Measurements from ENCODE around the gene GPR33. TPM values are rescaled to one million over a fixed set of nuclear protein-coding genes. Genes with fewer than 3 reads are reported as not detected.

GPR33 gene
- total and polyA plus RNA-seq, 10 donors, result not detected

DNA sequence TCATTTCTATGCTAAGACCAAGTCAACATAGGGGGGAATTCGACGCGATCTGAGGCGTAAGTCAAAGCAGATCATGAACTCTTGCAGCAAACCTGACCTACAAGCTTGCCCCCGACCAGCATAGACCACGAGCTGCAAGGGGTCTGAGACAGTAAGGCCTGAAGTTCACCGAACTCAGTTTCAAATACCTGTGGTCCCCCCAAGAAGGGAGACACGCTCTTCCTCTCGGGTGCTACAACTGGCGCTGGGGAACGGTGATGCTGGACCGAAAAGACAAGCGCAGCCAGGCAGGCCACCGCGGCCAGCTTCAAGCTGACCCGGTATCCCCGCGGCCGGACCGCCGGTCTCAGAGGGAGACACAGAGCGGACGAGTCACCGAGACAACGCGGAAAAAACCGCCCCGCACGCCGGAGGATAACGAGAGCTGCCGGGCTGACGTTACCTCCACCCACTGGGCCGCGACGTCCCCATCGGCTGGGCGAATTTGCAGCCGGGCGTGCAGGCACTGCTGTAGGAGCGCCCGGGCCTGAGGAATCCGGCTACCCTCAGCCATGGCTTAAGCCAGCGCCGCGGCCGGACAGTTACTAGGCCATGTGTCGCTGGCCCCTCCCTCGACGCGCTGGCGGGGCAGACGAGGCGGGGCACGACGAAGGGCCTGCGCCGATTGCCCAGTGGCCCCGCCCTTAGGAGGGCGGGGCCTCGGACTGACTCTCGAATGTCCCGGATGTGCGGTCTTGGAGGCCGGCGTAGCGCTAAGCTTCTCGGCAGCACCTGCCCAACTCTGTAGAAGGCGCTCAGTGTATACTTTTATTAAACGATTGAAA is 30.8 kb downstream of the GPR33 start, which contains the start of gene DTD2:
TSS of gene DTD2 (minus strand) at position 666 of the 824 bp plus-strand sequence. CDS start at position 553, 113 bp downstream.
- WGBS, 5 donors, result 1 to 4% (median 3%) methylated on average over 35 to 70 of the region's 70 CpGs
- H3K36me3 ChIP-seq, result peaks cover 0 to 11% (median 6%) of the 10 kb centered on the region in 6 donors
- peak within 1 kb of the TSS; percentile 49 to 90 (median 70) for H3K4me3 ChIP-seq
- no peaks in the 10 kb centered on the region for H3K27me3 ChIP-seq (replicated peaks in 1 of 7)
- H3K4me1 ChIP-seq, result peaks cover 8 to 45% (median 23%) of the 10 kb centered on the region in 6 donors
- peak within 1 kb of the TSS; percentile 71 to 94 (median 89) for H3K27ac ChIP-seq
- TF ChIP-seq POLR2A (IDR thresholded peaks at IDR 0.05) (peak in 1 of 3 donors; percentile 56), POLR2AphosphoS5 (IDR thresholded peaks at IDR 0.05) (peak; percentile 89 to 96 (median 95))
- TF ChIP-seq, protein P1, sequence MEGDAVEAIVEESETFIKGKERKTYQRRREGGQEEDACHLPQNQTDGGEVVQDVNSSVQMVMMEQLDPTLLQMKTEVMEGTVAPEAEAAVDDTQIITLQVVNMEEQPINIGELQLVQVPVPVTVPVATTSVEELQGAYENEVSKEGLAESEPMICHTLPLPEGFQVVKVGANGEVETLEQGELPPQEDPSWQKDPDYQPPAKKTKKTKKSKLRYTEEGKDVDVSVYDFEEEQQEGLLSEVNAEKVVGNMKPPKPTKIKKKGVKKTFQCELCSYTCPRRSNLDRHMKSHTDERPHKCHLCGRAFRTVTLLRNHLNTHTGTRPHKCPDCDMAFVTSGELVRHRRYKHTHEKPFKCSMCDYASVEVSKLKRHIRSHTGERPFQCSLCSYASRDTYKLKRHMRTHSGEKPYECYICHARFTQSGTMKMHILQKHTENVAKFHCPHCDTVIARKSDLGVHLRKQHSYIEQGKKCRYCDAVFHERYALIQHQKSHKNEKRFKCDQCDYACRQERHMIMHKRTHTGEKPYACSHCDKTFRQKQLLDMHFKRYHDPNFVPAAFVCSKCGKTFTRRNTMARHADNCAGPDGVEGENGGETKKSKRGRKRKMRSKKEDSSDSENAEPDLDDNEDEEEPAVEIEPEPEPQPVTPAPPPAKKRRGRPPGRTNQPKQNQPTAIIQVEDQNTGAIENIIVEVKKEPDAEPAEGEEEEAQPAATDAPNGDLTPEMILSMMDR (IDR thresholded peaks at IDR 0.05 in 8 of 11, conservative IDR thresholded peaks at IDR 0.05 in 3 of 11), result peak in 3 of 11 experiments; percentile 13 to 40 (median 20)
- intact Hi-C loops (cut with DNase I; ENCODE audit: low total_unique reads), result no loop called here
- no peaks in the 10 kb centered on the region for H3K9me3 ChIP-seq
- DNase-seq, result peak; percentile 99

DNA sequence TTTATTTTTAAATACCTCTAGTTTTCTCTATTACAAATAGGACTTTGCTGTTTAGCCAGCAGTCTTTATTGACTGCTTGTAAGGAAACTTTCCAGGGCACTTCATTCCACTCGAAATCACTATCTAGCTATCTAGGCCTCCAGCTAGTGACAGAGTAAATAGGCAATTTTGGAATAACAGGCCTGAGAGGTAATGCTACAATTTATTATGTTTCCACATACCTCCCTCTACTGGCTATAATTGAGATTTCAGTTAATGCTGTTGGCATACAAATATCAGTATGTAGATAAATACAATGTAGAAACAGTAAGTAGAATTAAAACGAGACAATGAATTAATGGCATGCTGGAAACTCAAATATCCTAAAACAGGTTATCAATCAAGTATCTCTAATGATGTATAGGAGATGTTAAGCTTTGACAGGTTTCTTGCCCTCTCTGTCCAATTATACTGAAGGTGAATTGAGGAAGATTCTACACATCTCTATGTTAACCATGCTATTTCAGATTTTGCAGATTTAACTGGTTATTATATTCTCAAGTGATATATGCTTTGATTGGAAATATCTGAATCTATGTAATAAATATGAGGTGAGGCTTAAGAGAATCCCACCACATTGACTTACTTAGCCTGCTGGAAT is 37.7 kb downstream of the GPR33 start:
- Histone ChIP-seq H3K9me3 (no peaks in the 10 kb centered on the region), H3K27me3 (replicated peaks in 1 of 7) (no peaks in the 10 kb centered on the region), H3K36me3 (peaks cover 0 to 63% (median 16%) of the 10 kb centered on the region in 6 donors), H3K4me3 (no peak overlapping the region), H3K4me1 (peaks cover 0 to 25% (median 2%) of the 10 kb centered on the region in 6 donors), H3K27ac (no peak overlapping the region)
- no peak for DNase-seq
- intact Hi-C loops (cut with DNase I; ENCODE audit: low total_unique reads), result no loop called here
- no peak for TF ChIP-seq POLR2A (IDR thresholded peaks at IDR 0.05)
- TF ChIP-seq, protein P1 (IDR thresholded peaks at IDR 0.05 in 8 of 11, conservative IDR thresholded peaks at IDR 0.05 in 3 of 11), result peak in 9 of 11 experiments; percentile 18 to 64 (median 52)
- no peak for TF ChIP-seq POLR2AphosphoS5 (IDR thresholded peaks at IDR 0.05)
- 53 to 78% (median 60%) methylated on average over 2 of the region's 2 CpGs for WGBS, 5 donors

DNA sequence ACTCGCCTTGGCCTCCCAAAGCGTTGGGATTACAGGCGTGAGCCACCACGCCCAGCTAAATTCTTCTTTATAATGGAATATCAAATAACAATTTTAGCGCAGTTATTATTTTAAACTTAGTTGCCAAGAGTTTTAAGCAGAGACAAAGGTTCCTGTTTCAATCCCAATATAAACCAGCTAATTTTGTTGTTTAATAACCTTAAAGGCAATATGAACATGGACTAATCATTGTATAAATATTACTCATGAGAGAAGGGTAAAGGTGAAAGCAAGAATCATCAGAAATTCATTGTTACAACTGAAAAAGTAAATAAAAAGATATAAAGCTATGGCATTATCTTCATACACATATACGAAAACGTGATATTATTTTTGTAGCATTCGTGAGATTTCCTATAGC is 38.7 kb downstream of the GPR33 start:
- no peak for DNase-seq
- Histone ChIP-seq H3K4me3 (no peak overlapping the region), H3K36me3 (peaks cover 0 to 63% (median 16%) of the 10 kb centered on the region in 6 donors), H3K27ac (no peak overlapping the region), H3K27me3 (replicated peaks in 1 of 7) (no peaks in the 10 kb centered on the region), H3K4me1 (peaks cover 0 to 15% (median 0%) of the 10 kb centered on the region in 6 donors), H3K9me3 (no peaks in the 10 kb centered on the region)
- 71 to 86% (median 81%) methylated on average over 8 of the region's 8 CpGs for WGBS, 5 donors
- TF ChIP-seq POLR2A (IDR thresholded peaks at IDR 0.05) (no peak), POLR2AphosphoS5 (IDR thresholded peaks at IDR 0.05) (no peak)
- TF ChIP-seq, protein P1 (IDR thresholded peaks at IDR 0.05 in 8 of 11, conservative IDR thresholded peaks at IDR 0.05 in 3 of 11), result no peak
- intact Hi-C loops (cut with DNase I; ENCODE audit: low total_unique reads), result no loop called here

DNA sequence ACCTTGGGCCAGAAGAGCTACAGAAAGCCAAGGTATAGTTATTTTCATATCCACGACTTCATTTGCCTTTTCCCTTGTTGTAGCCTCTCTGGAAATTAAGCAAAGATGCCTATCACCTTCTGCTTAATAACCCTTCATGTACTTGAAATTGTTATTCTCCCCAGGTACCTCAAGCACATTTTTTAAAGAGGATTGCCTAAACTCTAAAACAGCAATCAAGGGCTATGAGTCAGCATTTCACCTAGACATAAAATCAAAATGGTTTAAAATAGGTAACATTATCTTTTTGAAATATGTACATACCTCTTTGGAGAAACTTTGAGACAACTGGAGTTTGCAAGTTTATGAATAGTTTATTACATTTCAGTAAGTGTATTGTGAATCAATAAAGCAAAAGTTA is 42.1 kb downstream of the GPR33 start:
- Histone ChIP-seq H3K36me3 (peaks cover 0 to 42% (median 9%) of the 10 kb centered on the region in 6 donors), H3K4me1 (peaks cover 0 to 11% (median 0%) of the 10 kb centered on the region in 6 donors), H3K27me3 (replicated peaks in 1 of 7) (no peaks in the 10 kb centered on the region), H3K27ac (no peak overlapping the region), H3K9me3 (no peaks in the 10 kb centered on the region), H3K4me3 (no peak overlapping the region)
- TF ChIP-seq, protein P1 (IDR thresholded peaks at IDR 0.05 in 8 of 11, conservative IDR thresholded peaks at IDR 0.05 in 3 of 11), result no peak
- intact Hi-C loops (cut with DNase I; ENCODE audit: low total_unique reads), result no loop called here
- DNase-seq, result no peak
- 75 to 94% (median 92%) methylated on average over 1 of the region's 1 CpG for WGBS, 5 donors
